Daoy (cell line): ENCODE results near the gene PLD6. TPM values are rescaled to one million over a fixed set of nuclear protein-coding genes. Genes with fewer than 3 reads are reported as not detected.
"Not testable (repeated sequence)": the region's sequence is repeated elsewhere in the genome, so short reads cannot be mapped to it uniquely, and the experiment has no call there.

Experiments used
- DNase-seq: peaks from one replicate; pipeline ENCODE4 v3.0.0-alpha.2; 2015; ENCODE audit warnings: low read depth
- total RNA-seq: library from RNA; depleted of rRNA; stranded (reverse); fragments of >200 nt; shearing (Covaris generic); gene quantifications from 2 replicates; pipeline ENCODE4 v1.2.3, GENCODE V29; 2014

The PLD6 gene
- total RNA-seq, 1 experiment from 2014 or later, result 3.0 TPM

- DNase-seq, result no peak
Measured at GRCh38 chr17:17177176-17177575, 29.0 kb downstream of the PLD6 start.

DNA sequence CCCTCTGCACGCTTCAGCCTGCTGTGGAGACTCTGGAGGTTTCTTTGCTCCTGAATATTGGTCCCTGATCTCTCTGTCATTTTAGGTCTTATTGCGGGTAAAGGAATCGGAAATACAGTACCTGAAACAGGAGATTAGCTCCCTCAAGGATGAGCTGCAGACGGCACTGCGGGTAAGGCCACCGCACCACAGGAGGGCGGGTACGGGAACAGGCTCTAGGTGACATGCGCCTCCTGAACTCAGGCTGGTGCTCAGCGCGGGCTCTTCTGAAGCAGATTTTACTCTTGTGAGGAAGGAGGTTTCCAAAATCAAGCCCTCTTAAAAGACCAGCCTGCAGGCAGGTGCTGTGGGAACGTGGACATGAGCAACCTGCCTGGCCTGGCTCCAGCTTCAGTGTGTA, 29.8 kb downstream of the PLD6 start:
- no peak for DNase-seq

GRCh38 chr17:17175917-17176316, 30.2 kb downstream of the PLD6 start:
- DNase-seq, result no peak

- DNase-seq, result no peak
Measured at GRCh38 chr17:17175340-17175739, 30.8 kb downstream of the PLD6 start.

- DNase-seq, result no peak
Measured at GRCh38 chr17:17173921-17174320, 32.2 kb downstream of the PLD6 start.

DNA sequence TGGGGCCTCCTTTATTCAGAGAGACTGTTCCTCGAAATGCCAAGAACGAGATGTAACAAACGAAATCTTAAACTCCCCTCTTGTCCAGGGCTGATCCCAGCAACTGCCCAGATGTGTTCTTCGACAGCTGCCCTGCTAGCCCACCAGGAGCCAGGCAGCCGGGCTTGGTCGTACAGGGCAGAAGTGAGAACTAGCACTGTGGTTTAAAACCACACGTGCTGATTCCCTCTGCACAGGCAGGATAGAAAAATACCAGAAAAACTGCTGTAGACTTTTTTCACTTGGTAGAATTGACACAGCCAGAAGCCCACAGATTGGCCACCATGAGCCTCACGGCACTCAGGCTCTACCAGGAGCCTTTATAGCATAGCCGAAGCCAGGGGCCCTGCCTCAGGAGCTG, 33.1 kb downstream of the PLD6 start:
- DNase-seq, result no peak

DNA sequence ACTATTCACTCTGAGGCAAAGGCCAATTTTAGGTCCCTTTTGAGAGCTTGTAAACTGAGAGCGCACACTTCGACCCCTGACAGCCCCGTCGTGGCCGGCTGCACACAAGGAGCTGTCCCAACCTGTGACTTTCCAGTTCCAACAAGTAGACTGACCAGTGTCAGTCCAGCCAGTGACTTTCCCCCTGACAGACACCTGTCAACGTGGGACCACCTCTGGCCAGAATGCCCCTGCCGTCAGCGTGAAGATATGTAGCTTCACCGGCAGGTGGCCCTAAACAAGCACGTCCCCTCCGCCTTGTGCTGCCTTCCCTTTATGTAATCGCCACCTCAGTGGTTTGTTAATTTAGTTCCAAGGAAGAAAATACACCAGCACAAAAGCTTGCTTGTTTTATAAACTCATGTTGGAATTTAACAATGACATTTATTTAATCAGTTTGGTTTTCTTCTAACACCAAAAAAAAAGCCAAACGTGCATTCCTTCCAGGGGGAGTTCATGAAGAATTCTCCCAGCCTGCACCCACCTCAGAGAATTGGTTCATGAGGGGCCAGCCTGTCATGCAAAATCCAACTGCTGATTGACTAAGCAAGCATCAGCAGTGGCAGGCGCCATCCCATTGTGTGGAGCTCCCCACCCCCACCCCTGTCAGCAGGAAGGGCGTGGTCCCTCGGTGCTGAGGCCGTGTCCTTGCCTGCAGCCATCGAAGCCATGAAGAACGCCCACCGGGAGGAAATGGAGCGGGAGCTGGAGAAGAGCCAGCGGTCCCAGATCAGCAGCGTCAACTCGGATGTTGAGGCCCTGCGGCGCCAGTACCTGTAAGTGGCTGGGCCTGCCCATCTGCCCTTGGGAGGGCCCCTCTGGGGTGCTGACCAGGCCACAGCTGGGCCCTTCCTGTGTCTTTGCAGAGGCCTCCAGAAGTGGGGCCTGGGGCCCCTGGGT, 33.9 kb downstream of the PLD6 start:
- no peak for DNase-seq

DNA sequence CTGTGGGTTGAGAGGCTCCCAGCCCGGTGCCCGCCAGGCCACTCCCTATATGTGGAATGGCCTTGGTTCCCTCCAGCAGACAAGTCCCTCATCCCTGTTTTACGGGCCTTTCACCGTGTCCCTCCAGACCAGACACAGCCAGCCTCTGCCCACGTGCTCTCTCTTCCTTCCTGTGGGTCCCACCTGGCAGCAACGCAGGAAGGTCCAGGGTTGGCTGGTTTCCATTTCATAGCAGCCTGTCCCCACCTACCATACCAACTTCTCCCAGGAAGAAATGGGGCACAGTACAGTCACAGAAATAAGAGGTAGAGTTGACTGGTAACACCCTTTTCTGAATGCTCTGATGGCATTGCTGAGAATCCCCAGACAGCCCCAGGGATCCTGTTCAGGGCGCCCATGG, 34.9 kb downstream of the PLD6 start:
- no peak for DNase-seq

DNA sequence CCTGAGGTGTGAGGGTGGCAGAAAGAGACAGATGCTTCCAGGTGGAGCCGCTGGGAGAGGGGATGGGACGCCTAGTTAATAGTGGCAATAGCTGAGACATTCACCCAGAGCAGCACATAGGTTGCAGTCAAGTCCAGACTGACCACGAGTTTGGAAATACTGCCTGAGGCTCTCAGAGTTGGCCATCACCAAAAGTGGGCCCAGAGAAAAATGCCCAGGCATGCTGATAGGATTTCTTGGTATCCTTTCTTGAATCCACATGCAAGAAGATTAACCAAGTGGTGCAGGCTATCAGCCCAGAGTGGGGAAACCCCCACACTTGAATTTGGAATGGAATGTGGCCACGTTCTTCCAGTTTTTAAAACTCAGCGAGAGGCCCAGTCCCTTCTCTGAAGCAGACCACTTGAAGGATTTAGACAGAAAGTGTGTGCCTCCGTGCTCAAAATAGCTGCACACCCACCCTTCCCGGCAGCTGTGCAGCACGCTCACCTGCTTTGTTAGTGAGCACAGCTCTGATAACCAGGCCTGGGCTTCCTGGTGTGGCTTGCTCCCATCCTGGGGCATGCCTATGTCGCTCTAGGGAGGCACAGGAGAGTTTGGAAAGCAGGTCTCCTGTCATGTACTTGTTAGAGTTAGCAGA, 35.7 kb downstream of the PLD6 start:
- no peak for DNase-seq

DNA sequence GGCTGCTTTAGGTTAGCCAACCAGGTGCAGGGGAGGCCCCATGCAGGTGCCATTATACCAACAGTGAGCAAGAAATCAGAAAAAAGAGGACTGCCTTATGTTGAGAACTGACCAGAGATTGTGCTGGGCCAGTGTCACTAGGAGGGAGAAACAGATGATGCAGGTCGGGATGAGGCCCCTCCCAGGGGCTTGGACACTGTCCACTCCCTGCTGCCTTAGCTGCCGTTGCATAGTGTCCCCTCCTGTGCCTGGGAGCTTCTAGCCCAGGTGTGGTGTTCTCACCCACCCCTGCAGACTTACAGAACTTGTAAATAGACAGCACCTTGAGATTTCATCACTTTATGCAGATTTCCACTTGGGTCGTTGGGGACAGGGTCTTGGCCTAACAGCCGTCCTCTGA, 36.7 kb downstream of the PLD6 start:
- no peak for DNase-seq

GRCh38 chr17:17168401-17168800, 37.7 kb downstream of the PLD6 start:
- no peak for DNase-seq

GRCh38 chr17:17167986-17168385, 38.1 kb downstream of the PLD6 start:
- no peak for DNase-seq

GRCh38 chr17:17167356-17167755, 38.8 kb downstream of the PLD6 start:
- DNase-seq, result no peak

GRCh38 chr17:17166446-17166845, 39.7 kb downstream of the PLD6 start:
- no peak for DNase-seq

DNA sequence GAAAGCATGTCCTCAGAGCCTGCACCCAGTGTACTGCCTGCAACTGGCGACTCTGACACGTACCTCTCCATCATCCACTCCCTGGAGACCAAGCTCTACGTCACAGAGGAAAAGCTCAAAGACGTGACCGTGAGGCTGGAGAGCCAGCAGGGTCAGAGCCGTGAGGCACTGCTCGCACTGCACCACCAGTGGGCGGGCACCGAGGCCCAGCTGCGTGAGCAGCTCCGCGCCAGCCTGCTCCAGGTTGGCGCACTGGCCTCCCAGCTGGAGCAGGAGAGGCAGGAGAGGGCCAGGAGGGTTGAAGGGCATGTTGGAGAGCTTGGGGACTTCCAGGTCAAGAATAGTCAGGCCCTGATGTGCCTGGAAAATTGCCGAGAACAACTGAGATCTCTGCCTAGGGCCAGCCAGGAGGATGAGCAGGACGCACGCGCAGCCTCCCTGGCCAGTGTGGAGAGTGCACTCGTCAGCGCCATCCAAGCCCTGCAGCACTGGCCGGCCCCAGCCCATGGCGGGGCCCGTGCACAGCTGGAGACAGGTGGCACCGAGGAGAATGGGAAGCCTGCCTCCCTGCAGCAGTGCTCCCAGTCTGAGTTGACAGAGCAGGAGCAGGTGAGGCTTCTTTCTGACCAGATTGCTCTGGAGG, 40.3 kb downstream of the PLD6 start:
- DNase-seq, result no peak

- DNase-seq, result no peak
Measured at GRCh38 chr17:17164676-17165075, 41.5 kb downstream of the PLD6 start.

- no peak for DNase-seq
Measured at GRCh38 chr17:17164156-17164555, 42.0 kb downstream of the PLD6 start.

GRCh38 chr17:17161759-17162158, 44.4 kb downstream of the PLD6 start:
- DNase-seq, result no peak

DNA sequence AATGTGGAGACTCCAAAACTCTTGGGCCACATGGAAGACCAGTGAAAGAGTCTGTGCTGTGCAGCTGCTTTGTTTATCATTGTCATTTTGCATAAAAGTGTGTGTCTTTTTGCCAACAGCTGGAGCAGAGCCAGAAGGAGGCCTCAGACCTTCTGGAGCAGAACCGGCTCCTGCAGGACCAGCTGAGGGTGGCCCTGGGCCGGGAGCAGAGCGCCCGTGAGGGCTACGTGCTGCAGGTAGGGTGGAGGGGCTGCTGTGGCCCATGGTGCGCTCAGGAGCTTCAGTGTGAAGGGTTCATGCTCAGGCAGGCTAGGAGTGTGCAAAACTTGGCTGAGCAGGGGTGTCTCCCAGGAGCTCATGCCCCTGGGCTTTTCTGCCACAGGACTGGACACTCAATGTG, 45.0 kb downstream of the PLD6 start:
- no peak for DNase-seq

GRCh38 chr17:17159571-17159970, 46.6 kb downstream of the PLD6 start:
- no peak for DNase-seq

DNA sequence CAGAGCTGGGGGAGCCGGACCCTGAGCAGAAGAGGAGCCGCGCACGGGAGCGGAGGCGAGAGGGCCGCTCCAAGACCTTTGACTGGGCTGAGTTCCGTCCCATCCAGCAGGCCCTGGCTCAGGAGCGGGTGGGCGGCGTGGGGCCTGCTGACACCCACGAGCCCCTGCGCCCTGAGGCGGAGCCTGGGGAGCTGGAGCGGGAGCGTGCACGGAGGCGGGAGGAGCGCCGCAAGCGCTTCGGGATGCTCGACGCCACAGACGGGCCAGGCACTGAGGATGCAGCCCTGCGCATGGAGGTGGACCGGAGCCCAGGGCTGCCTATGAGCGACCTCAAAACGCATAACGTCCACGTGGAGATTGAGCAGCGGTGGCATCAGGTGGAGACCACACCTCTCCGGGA, 47.6 kb downstream of the PLD6 start:
- DNase-seq, result not testable (repeated sequence)

DNA sequence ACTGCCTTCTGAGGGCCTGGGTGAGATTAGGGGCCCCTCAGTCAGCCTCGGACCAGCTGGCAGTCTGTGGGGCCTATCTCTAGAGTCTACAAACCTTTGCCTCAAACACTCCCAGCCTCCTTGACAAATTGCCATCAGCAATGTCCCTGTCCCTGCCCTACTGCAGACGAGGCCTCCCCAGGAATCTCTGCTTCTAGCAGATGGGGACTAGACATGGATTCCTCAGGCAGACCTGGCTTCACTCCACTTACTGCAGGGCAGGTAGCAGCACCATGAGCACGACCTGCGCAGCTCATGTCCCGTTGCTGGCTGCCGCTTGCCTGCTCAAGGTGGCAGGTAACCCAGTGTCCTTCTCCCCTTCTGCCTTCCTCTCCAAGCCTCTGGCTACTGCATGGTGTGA, 49.1 kb downstream of the PLD6 start:
- no peak for DNase-seq

DNA sequence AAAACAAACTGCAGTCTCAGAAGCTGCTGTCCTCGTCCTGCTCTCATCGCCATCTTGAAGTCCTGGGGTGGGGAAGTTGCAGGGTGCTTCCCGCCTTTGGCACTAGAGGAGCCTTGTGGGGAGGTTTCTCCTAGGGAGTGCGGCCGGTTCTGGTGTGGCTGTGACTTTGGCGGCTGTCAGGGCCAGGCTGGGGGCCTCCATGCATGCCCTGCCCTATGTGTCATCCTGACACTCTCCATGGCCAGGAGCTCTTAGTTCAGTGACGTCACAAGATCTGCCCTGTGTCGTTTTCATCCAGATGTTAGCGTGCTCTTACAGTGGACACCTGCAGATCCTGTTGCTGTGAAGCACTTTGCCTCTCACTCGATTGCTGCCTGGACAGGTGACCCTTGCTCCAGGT, 49.6 kb downstream of the PLD6 start:
- peak; percentile 52 for DNase-seq
